Suppressor macrophage treated with lipopolysaccharide for 1 hour (primary cell): ENCODE data around the gene UBASH3B.

ENCODE experiments used
- DNase-seq, 3 donors: peaks; one replicate each; pipeline ENCODE4 v3.0.0-alpha.2; 2020 to 2022

Gene UBASH3B

GRCh38 chr11:122737951-122738693, 82.6 kb downstream of the UBASH3B start:
- peak; percentile 55 to 84 (median 76) for DNase-seq

- peak; percentile 85 to 88 (median 86) for DNase-seq
Measured at GRCh38 chr11:122741613-122742300, 86.2 kb downstream of the UBASH3B start.

- DNase-seq = peak; percentile 53 to 75 (median 65)
Measured at GRCh38 chr11:122742301-122743018, 86.9 kb downstream of the UBASH3B start.

GRCh38 chr11:122743097-122743741, 87.7 kb downstream of the UBASH3B start:
- DNase-seq = no peak

- DNase-seq = peak in 2 of 3 donors; percentile 63 to 64
Measured at GRCh38 chr11:122743949-122744348, 88.4 kb downstream of the UBASH3B start.

- DNase-seq = peak; percentile 31 to 47 (median 43)
Measured at GRCh38 chr11:122744357-122744756, 88.8 kb downstream of the UBASH3B start.

GRCh38 chr11:122745111-122745510, 89.6 kb downstream of the UBASH3B start:
- no peak for DNase-seq

- DNase-seq = peak; percentile 92 to 96 (median 94)
Measured at GRCh38 chr11:122746050-122746478, 90.5 kb downstream of the UBASH3B start.

GRCh38 chr11:122746611-122747244, 91.2 kb downstream of the UBASH3B start:
- no peak for DNase-seq

GRCh38 chr11:122747351-122747781, 91.8 kb downstream of the UBASH3B start:
- DNase-seq = no peak

GRCh38 chr11:122749005-122749687, 93.6 kb downstream of the UBASH3B start:
- peak; percentile 88 to 95 (median 91) for DNase-seq

GRCh38 chr11:122750049-122750448, 94.5 kb downstream of the UBASH3B start:
- DNase-seq = no peak

GRCh38 chr11:122751292-122752070, 96.0 kb downstream of the UBASH3B start:
- peak in 1 of 3 donors; percentile 41 for DNase-seq

GRCh38 chr11:122754028-122754427, 98.5 kb downstream of the UBASH3B start:
- no peak for DNase-seq

GRCh38 chr11:122754553-122755322, 99.2 kb downstream of the UBASH3B start:
- peak; percentile 57 to 66 (median 63) for DNase-seq

- peak; percentile 69 to 80 (median 75) for DNase-seq
Measured at GRCh38 chr11:122755409-122755808, 99.9 kb downstream of the UBASH3B start.

- DNase-seq = no peak
Measured at GRCh38 chr11:122755941-122756340, 100.4 kb downstream of the UBASH3B start.

- peak; percentile 83 to 89 (median 85) for DNase-seq
Measured at GRCh38 chr11:122756417-122756816, 100.9 kb downstream of the UBASH3B start.

- no peak for DNase-seq
Measured at GRCh38 chr11:122757201-122757600, 101.7 kb downstream of the UBASH3B start.

- DNase-seq = no peak
Measured at GRCh38 chr11:122758339-122758738, 102.8 kb downstream of the UBASH3B start.
